Measurements from ENCODE around the gene GLS2.

DNA sequence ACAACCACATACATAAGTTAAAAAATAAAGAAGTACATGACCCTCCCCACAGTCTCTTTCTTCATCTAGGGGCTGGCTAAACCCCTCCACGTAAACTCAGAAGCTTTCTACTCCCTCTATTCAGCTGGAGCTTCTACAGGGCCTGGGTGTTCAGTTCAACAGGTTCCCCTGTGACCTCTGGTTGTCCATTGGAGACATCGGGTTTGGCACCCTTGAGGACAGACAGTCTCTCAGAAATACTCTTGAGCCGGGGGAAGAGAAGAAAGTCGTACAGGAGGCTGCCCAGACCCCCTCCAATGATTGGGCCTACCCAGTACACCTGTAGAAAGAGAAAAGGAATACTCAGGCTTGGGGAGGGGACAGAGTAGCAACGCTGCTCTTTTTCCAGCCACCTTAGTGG is 36.8 kb downstream of the GLS2 start:
- TF ChIP-seq, protein P1, sequence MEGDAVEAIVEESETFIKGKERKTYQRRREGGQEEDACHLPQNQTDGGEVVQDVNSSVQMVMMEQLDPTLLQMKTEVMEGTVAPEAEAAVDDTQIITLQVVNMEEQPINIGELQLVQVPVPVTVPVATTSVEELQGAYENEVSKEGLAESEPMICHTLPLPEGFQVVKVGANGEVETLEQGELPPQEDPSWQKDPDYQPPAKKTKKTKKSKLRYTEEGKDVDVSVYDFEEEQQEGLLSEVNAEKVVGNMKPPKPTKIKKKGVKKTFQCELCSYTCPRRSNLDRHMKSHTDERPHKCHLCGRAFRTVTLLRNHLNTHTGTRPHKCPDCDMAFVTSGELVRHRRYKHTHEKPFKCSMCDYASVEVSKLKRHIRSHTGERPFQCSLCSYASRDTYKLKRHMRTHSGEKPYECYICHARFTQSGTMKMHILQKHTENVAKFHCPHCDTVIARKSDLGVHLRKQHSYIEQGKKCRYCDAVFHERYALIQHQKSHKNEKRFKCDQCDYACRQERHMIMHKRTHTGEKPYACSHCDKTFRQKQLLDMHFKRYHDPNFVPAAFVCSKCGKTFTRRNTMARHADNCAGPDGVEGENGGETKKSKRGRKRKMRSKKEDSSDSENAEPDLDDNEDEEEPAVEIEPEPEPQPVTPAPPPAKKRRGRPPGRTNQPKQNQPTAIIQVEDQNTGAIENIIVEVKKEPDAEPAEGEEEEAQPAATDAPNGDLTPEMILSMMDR (IDR thresholded peaks at IDR 0.05): no peak
- no peak for TF ChIP-seq POLR2A (IDR thresholded peaks at IDR 0.05)

All from adrenal gland (tissue), 5 donors.